ENCODE data around the gene TMC3.

GRCh38 chr15:81380203-81380602, 6.2 kb upstream of the TMC3 start:
- TF ChIP-seq HOXB13 (CRISPR knock-in tag; IDR thresholded peaks at IDR 0.05; ENCODE audit: low read depth): no peak
- no peak for TF ChIP-seq SMC3 (IDR thresholded peaks at IDR 0.05)
- no peak for TF ChIP-seq KDM1A (IDR thresholded peaks at IDR 0.05; ENCODE audit: low read depth)
- TF ChIP-seq CTCF (IDR thresholded peaks at IDR 0.05): no peak
- TF ChIP-seq ESRRA (IDR thresholded peaks at IDR 0.05; ENCODE audit: borderline replicate concordance, low read length): no peak
- TF ChIP-seq RAD21 (conservative IDR thresholded peaks at IDR 0.05 in 1 of 2, IDR thresholded peaks at IDR 0.05 in 1 of 2): no peak
- TF ChIP-seq PBX3 (IDR thresholded peaks at IDR 0.05): no peak
- TF ChIP-seq CBX8 (IDR thresholded peaks at IDR 0.05): no peak
- no peak for TF ChIP-seq EP300 (IDR thresholded peaks at IDR 0.05)
- no peak for TF ChIP-seq POLR2A (IDR thresholded peaks at IDR 0.05; ENCODE audit: low read length)
- no peak for TF ChIP-seq MAZ (IDR thresholded peaks at IDR 0.05; ENCODE audit: borderline replicate concordance, low read depth, low read length)
- no peak for TF ChIP-seq SREBF2 (IDR thresholded peaks at IDR 0.05)
- no peak for TF ChIP-seq ATOH8 (CRISPR knock-in tag; IDR thresholded peaks at IDR 0.05; ENCODE audit: low read depth)
